Thyroid gland (tissue), 4 donors: ENCODE data around the gene GPC6.

Experiments used
- CTCF ChIP-seq, 6 experiments: fragments of 200-600 bp in 3 of 6; fragments of 450-650 bp in 3 of 6; sonication (generic) in 3 of 6; IDR thresholded peaks; one replicate each; pipeline ENCODE4 v1.5.1; 2016 to 2019; ENCODE audit warnings: antibody characterized with exemption in 6 of 6, mild to moderate bottlenecking in 2 of 6, inconsistent platforms in 1 of 6, moderate library complexity in 1 of 6
- POLR2A ChIP-seq, 2 donors: fragments of 450-650 bp; IDR thresholded peaks; one replicate each; pipeline ENCODE4 v1.6.1; 2017; ENCODE audit warnings: antibody characterized with exemption in 2 of 2, mild to moderate bottlenecking in 2 of 2, moderate library complexity in 1 of 2

- TF ChIP-seq CTCF (IDR thresholded peaks at IDR 0.05) (no peak), POLR2A (IDR thresholded peaks at IDR 0.05) (no peak)
Measured at GRCh38 chr13:93956426-93956825, 729.8 kb downstream of the GPC6 start.
